HUES48 (cell line): Measurements from ENCODE around the gene FTL.
A peak's percentile ranks its signal among the peaks of the same experiment; 100 is the strongest.

Experiments
- H3K27ac ChIP-seq: one replicate; pipeline ENCODE4 v1.7.0; 2013; ENCODE audit warnings: low read depth, low read length, inconsistent platforms
- H3K27me3 ChIP-seq: 2 replicates; pipeline ENCODE4 v1.6.1; 2013; ENCODE audit warnings: mild to moderate bottlenecking, low read length; ENCODE audit not compliant: control insufficient read depth, insufficient read depth
- H3K36me3 ChIP-seq: 2 replicates; pipeline ENCODE4 v1.6.1; 2013; ENCODE audit warnings: low read length; ENCODE audit not compliant: control insufficient read depth, insufficient read depth
- H3K4me1 ChIP-seq: 2 replicates; pipeline ENCODE4 v1.6.1; 2013; ENCODE audit warnings: mild to moderate bottlenecking, low read length; ENCODE audit not compliant: control insufficient read depth, insufficient read depth
- H3K4me3 ChIP-seq: 2 replicates; pipeline ENCODE4 v1.5.1; 2013; ENCODE audit warnings: mild to moderate bottlenecking, low read depth, low read length
- H3K9ac ChIP-seq: 2 replicates; pipeline ENCODE4 v1.6.1; 2013; ENCODE audit warnings: mild to moderate bottlenecking, low read depth, low read length, moderate library complexity
- H3K9me3 ChIP-seq: 2 replicates; pipeline ENCODE4 v1.6.1; 2013; ENCODE audit warnings: low read length; ENCODE audit not compliant: control insufficient read depth, insufficient read depth

Gene FTL

GRCh38 chr19:48994035-48994386 lies 28.9 kb downstream of the FTL start:
- no peaks in the 10 kb centered on the region for H3K27me3 ChIP-seq
- peak overlapping the region; percentile 37 for H3K9ac ChIP-seq
- peak overlapping the region; percentile 81 for H3K4me3 ChIP-seq
- H3K27ac ChIP-seq, result peak overlapping the region; percentile 82
- H3K9me3 ChIP-seq, result no peaks in the 10 kb centered on the region
- peaks cover 7% of the 10 kb centered on the region; the same call in 1 of the 2 replicates for H3K4me1 ChIP-seq
- peaks cover 12% of the 10 kb centered on the region; the same call in 1 of the 2 replicates for H3K36me3 ChIP-seq

GRCh38 chr19:48997972-48998371 lies 32.9 kb downstream of the FTL start:
- Histone ChIP-seq H3K27ac (no peak overlapping the region), H3K36me3 (peaks cover 16% of the 10 kb centered on the region), H3K9ac (no peak overlapping the region), H3K4me1 (no peaks in the 10 kb centered on the region), H3K4me3 (no peak overlapping the region), H3K27me3 (no peaks in the 10 kb centered on the region), H3K9me3 (no peaks in the 10 kb centered on the region)

- H3K4me3 ChIP-seq, result no peak overlapping the region
- H3K36me3 ChIP-seq, result peaks cover 33% of the 10 kb centered on the region
- no peaks in the 10 kb centered on the region for H3K9me3 ChIP-seq
- H3K27ac ChIP-seq, result peak overlapping the region; percentile 68
- H3K4me1 ChIP-seq, result no peaks in the 10 kb centered on the region
- no peak overlapping the region for H3K9ac ChIP-seq
- no peaks in the 10 kb centered on the region for H3K27me3 ChIP-seq
Measured at GRCh38 chr19:48999481-49000325, 34.6 kb downstream of the FTL start.

GRCh38 chr19:49004133-49004532 lies 39.0 kb downstream of the FTL start:
- no peak overlapping the region for H3K4me3 ChIP-seq
- no peaks in the 10 kb centered on the region for H3K4me1 ChIP-seq
- peaks cover 62% of the 10 kb centered on the region for H3K36me3 ChIP-seq

GRCh38 chr19:49004964-49005614 lies 40.0 kb downstream of the FTL start:
- H3K27ac ChIP-seq, result no peak overlapping the region
- H3K9ac ChIP-seq, result no peak overlapping the region
- H3K36me3 ChIP-seq, result peaks cover 72% of the 10 kb centered on the region
- H3K9me3 ChIP-seq, result no peaks in the 10 kb centered on the region
- H3K27me3 ChIP-seq, result no peaks in the 10 kb centered on the region
- no peak overlapping the region for H3K4me3 ChIP-seq
- no peaks in the 10 kb centered on the region for H3K4me1 ChIP-seq

More at GRCh38 chr19:49004133-49004532, 39.0 kb downstream of the FTL start:
- no peak overlapping the region for H3K9ac ChIP-seq
- no peaks in the 10 kb centered on the region for H3K9me3 ChIP-seq
- no peak overlapping the region for H3K27ac ChIP-seq
- H3K27me3 ChIP-seq, result no peaks in the 10 kb centered on the region

GRCh38 chr19:49006905-49007304 lies 41.8 kb downstream of the FTL start:
- H3K9me3 ChIP-seq, result no peaks in the 10 kb centered on the region
- H3K27ac ChIP-seq, result no peak overlapping the region
- H3K27me3 ChIP-seq, result no peaks in the 10 kb centered on the region
- no peak overlapping the region for H3K4me3 ChIP-seq
- H3K4me1 ChIP-seq, result no peaks in the 10 kb centered on the region
- no peak overlapping the region for H3K9ac ChIP-seq
- peaks cover 82% of the 10 kb centered on the region for H3K36me3 ChIP-seq

- no peaks in the 10 kb centered on the region for H3K9me3 ChIP-seq
- H3K27ac ChIP-seq, result no peak overlapping the region
- H3K4me1 ChIP-seq, result no peaks in the 10 kb centered on the region
- no peak overlapping the region for H3K9ac ChIP-seq
- H3K4me3 ChIP-seq, result no peak overlapping the region
- H3K36me3 ChIP-seq, result peaks cover 75% of the 10 kb centered on the region
- H3K27me3 ChIP-seq, result no peaks in the 10 kb centered on the region
Measured at GRCh38 chr19:49009828-49010227, 44.7 kb downstream of the FTL start.

GRCh38 chr19:49010453-49010852 lies 45.3 kb downstream of the FTL start:
- Histone ChIP-seq H3K9me3 (no peaks in the 10 kb centered on the region), H3K4me3 (no peak overlapping the region), H3K27ac (no peak overlapping the region), H3K27me3 (no peaks in the 10 kb centered on the region), H3K36me3 (peaks cover 75% of the 10 kb centered on the region), H3K4me1 (no peaks in the 10 kb centered on the region), H3K9ac (no peak overlapping the region)

GRCh38 chr19:49011194-49011593 lies 46.1 kb downstream of the FTL start:
- H3K27me3 ChIP-seq, result no peaks in the 10 kb centered on the region
- H3K27ac ChIP-seq, result no peak overlapping the region
- no peaks in the 10 kb centered on the region for H3K4me1 ChIP-seq
- H3K4me3 ChIP-seq, result no peak overlapping the region
- H3K9me3 ChIP-seq, result no peaks in the 10 kb centered on the region
- H3K9ac ChIP-seq, result no peak overlapping the region
- peaks cover 75% of the 10 kb centered on the region for H3K36me3 ChIP-seq

GRCh38 chr19:49014123-49014869 lies 49.2 kb downstream of the FTL start:
- Histone ChIP-seq H3K27me3 (peaks cover 14% of the 10 kb centered on the region), H3K9ac (no peak overlapping the region), H3K9me3 (no peaks in the 10 kb centered on the region), H3K4me1 (peaks cover 10% of the 10 kb centered on the region; the same call in 1 of the 2 replicates), H3K27ac (no peak overlapping the region), H3K36me3 (peaks cover 60% of the 10 kb centered on the region), H3K4me3 (no peak overlapping the region)

- Histone ChIP-seq H3K27ac (no peak overlapping the region), H3K9me3 (no peaks in the 10 kb centered on the region), H3K4me1 (peaks cover 10% of the 10 kb centered on the region; the same call in 1 of the 2 replicates), H3K36me3 (peaks cover 54% of the 10 kb centered on the region), H3K27me3 (peaks cover 14% of the 10 kb centered on the region), H3K9ac (no peak overlapping the region), H3K4me3 (no peak overlapping the region)
Measured at GRCh38 chr19:49014870-49015255, 49.8 kb downstream of the FTL start.
